Measurements from ENCODE around the gene GJD4. TPM values are rescaled to one million over a fixed set of nuclear protein-coding genes. Genes with fewer than 3 reads are reported as not detected.

GJD4 gene
- total and polyA plus RNA-seq, 2 of the 4 experiments (the other 2 are of a cell fraction) = not detected

GRCh38 chr10:35644050-35644950, 39.2 kb downstream of the GJD4 start:
- no peak overlapping the region for H3K14ac ChIP-seq (replicated peaks; ENCODE audit: low read depth, low read length)
- no peak overlapping the region for H2BK15ac ChIP-seq (ENCODE audit: low read depth, low read length)
- peak overlapping the region; percentile 77 for H2AFZ ChIP-seq (replicated peaks; ENCODE audit: low read length, poor library complexity)
- CTCF ChIA-PET = interaction anchor here (0.7 to 1.1 kb wide), 3 partner anchors 9 to 283 kb away, joined by 3 to 4 read pairs (median 3); no protein-coding TSS in a partner anchor
- H4K5ac ChIP-seq (ENCODE audit: low read depth, low read length) = no peak overlapping the region
- TF ChIP-seq MAFK (IDR thresholded peaks at IDR 0.05; ENCODE audit: low read depth, low read length) = peak; percentile 100
- TF ChIP-seq RAD21 (IDR thresholded peaks at IDR 0.05; ENCODE audit: low read length) = no peak
- no peak overlapping the region for H2AK5ac ChIP-seq (ENCODE audit: low read depth, low read length)
- ATAC-seq (ENCODE audit: low read depth) (no peak), DNase-seq (no peak)
- POLR2A ChIA-PET (ENCODE audit: unreplicated experiment) = interaction anchor here (0.6 kb wide), 1 partner anchor 636 kb away, joined by 3 read pairs; no protein-coding TSS in a partner anchor
- no peak overlapping the region for H3K18ac ChIP-seq (ENCODE audit: low read depth, low read length)
- dilution Hi-C loops (cut with HindIII; ENCODE audit: low sequenced_read_pairs, unreplicated experiment) (no loop called here), in situ Hi-C loops (cut with MboI; ENCODE audit: low sequenced_read_pairs) (loop anchor here (10.0 kb wide), 1 partner anchor 271 kb away; no protein-coding TSS in a partner anchor), intact Hi-C loops (cut with micrococcal nuclease) (loop anchor here (5.0 to 10.0 kb wide), 4 partner anchors 358 to 961 kb away; no protein-coding TSS in a partner anchor)
- H4K20me1 ChIP-seq (ENCODE audit: insufficient read depth, low read length) = peaks cover 8% of the 10 kb centered on the region; the same call in 1 of the 2 replicates
- H2BK120ac ChIP-seq (ENCODE audit: low read depth, low read length) = no peak overlapping the region
- H2BK20ac ChIP-seq (ENCODE audit: low read depth, low read length) = no peak overlapping the region
- no TSS peak for BruUV-seq (replicated peaks)
- H3K9me3 ChIP-seq (ENCODE audit: control insufficient read depth, insufficient read depth, low read length) = no peaks in the 10 kb centered on the region
- H4K8ac ChIP-seq (ENCODE audit: low read depth in 2 of 2, low read length in 2 of 2) = no peak overlapping the region; a peak in 1 of 4 replicates
- H3K36me3 ChIP-seq (ENCODE audit: control insufficient read depth, insufficient read depth, low read length) = no peaks in the 10 kb centered on the region
- no peak overlapping the region for H3K56ac ChIP-seq (ENCODE audit: extremely low read depth, insufficient read depth, low read length)
- peak overlapping the region; percentile 62 for H3K4me3 ChIP-seq (ENCODE audit: insufficient read depth, low read depth, low read length)
- no peak overlapping the region for H3K4ac ChIP-seq (ENCODE audit: low read depth, low read length)
- no peak overlapping the region for H3K23ac ChIP-seq (ENCODE audit: low read depth, low read length)
- H3K4me1 ChIP-seq (ENCODE audit: control insufficient read depth, insufficient read depth, low read length) = peaks cover 7% of the 10 kb centered on the region
- peaks cover 4 to 10% of the 10 kb centered on the region in 2 experiments; a peak in 3 of 4 replicates for H3K79me1 ChIP-seq (ENCODE audit: low read depth in 1 of 2, low read length in 2 of 2)
- H3K4me2 ChIP-seq (ENCODE audit: low read depth, low read length) = peak overlapping the region; percentile 94
- no peak overlapping the region for H2BK5ac ChIP-seq (ENCODE audit: low read depth, low read length, poor library complexity, severe bottlenecking)
- no peak overlapping the region for H2AK9ac ChIP-seq (replicated peaks; ENCODE audit: low read depth, low read length, poor library complexity)
- H3K27ac ChIP-seq (ENCODE audit: insufficient read depth, low read length) = no peak overlapping the region
- H3K27me3 ChIP-seq (ENCODE audit: control insufficient read depth, insufficient read depth, low read length) = 0 out of 2 replicates have a peak, but pooled peaks cover 2% of the 10 kb centered on the region
- H3K9ac ChIP-seq (ENCODE audit: low read depth, low read length) = no peak overlapping the region; the same call in 1 of the 2 replicates
- WGBS, 2 experiments (ENCODE audit: extremely low coverage in 2 of 2, insufficient read length in 1 of 2) = 50% methylated on average over 1 of the region's 13 CpGs; no CpG with 5 or more reads in 1 of the 2 experiments
- no peaks in the 10 kb centered on the region for H3K9me1 ChIP-seq (ENCODE audit: insufficient read depth, low read length)
- no peak overlapping the region for H4K91ac ChIP-seq (ENCODE audit: insufficient read depth, low read depth, low read length)
